ENCODE results near the gene DNAJB11. TPM values are rescaled to one million over a fixed set of nuclear protein-coding genes. Genes with fewer than 3 reads are reported as not detected.
A peak's percentile ranks its signal among the peaks of the same experiment; 100 is the strongest.
"Not testable (repeated sequence)": the region's sequence is repeated elsewhere in the genome, so short reads cannot be mapped to it uniquely, and the experiment has no call there.

DNAJB11 gene
- total RNA-seq, 1 donor from 2014 or later, result 35.3 TPM

GRCh38 chr3:186551387-186551786 lies 19.1 kb upstream of the DNAJB11 start:
- ATAC-seq (no peak), DNase-seq (ENCODE audit: low spot score) (no peak)

- DNase-seq (ENCODE audit: low spot score) (no peak), ATAC-seq (no peak)
Measured at GRCh38 chr3:186552408-186553031, 18.0 kb upstream of the DNAJB11 start.

GRCh38 chr3:186564586-186564985 lies 5.9 kb upstream of the DNAJB11 start:
- ATAC-seq (no peak), DNase-seq (ENCODE audit: low spot score) (no peak)

GRCh38 chr3:186566772-186567071 lies 3.8 kb upstream of the DNAJB11 start:
- DNase-seq (ENCODE audit: low spot score) (no peak), ATAC-seq (peak; percentile 32)

- peak; percentile 97 for DNase-seq (ENCODE audit: low spot score)
- ATAC-seq, result peak; percentile 82
Measured at GRCh38 chr3:186567072-186567921, 3.2 kb upstream of the DNAJB11 start, which contains the start of gene TBCCD1. Gene TBCCD1, minus strand, starts transcription at chr3:186567339. Its CDS starts 3,010 bp downstream, at chr3:186564329.

GRCh38 chr3:186569361-186569760 lies 1.2 kb upstream of the DNAJB11 start:
- DNase-seq (ENCODE audit: low spot score); ATAC-seq: not testable (repeated sequence)

GRCh38 chr3:186569779-186570095 lies 783 bp upstream of the DNAJB11 start:
- DNase-seq (ENCODE audit: low spot score) (no peak), ATAC-seq (no peak)

- ATAC-seq, result no peak
- DNase-seq (ENCODE audit: low spot score), result no peak
Measured at GRCh38 chr3:186570941-186571643, 572 bp downstream of the DNAJB11 start.

- DNase-seq (ENCODE audit: low spot score) (no peak), ATAC-seq (no peak)
Measured at GRCh38 chr3:186571644-186572013, 1.1 kb downstream of the DNAJB11 start.

- ATAC-seq (no peak), DNase-seq (ENCODE audit: low spot score) (no peak)
Measured at GRCh38 chr3:186577521-186577920, 7.0 kb downstream of the DNAJB11 start.

GRCh38 chr3:186580785-186581184 lies 10.3 kb downstream of the DNAJB11 start:
- ATAC-seq (no peak), DNase-seq (ENCODE audit: low spot score) (no peak)

GRCh38 chr3:186582541-186582940 lies 12.0 kb downstream of the DNAJB11 start:
- DNase-seq (ENCODE audit: low spot score) (no peak), ATAC-seq (no peak)

- no peak for DNase-seq (ENCODE audit: low spot score)
- ATAC-seq, result no peak
Measured at GRCh38 chr3:186583831-186584230, 13.3 kb downstream of the DNAJB11 start.

- not testable (repeated sequence) for ATAC-seq; DNase-seq (ENCODE audit: low spot score)
Measured at GRCh38 chr3:186586245-186586644, 15.7 kb downstream of the DNAJB11 start.

GRCh38 chr3:186587183-186587582 lies 16.7 kb downstream of the DNAJB11 start:
- DNase-seq (ENCODE audit: low spot score) (no peak), ATAC-seq (no peak)

GRCh38 chr3:186588632-186589031 lies 18.1 kb downstream of the DNAJB11 start:
- peak; percentile 18 for ATAC-seq

GRCh38 chr3:186589121-186589520 lies 18.6 kb downstream of the DNAJB11 start:
- DNase-seq (ENCODE audit: low spot score), result no peak
- ATAC-seq, result peak; percentile 74

More at GRCh38 chr3:186588632-186589031, 18.1 kb downstream of the DNAJB11 start:
- no peak for DNase-seq (ENCODE audit: low spot score)

- peak; percentile 16 for ATAC-seq
- DNase-seq (ENCODE audit: low spot score), result no peak
Measured at GRCh38 chr3:186589856-186590579, 19.5 kb downstream of the DNAJB11 start.

GRCh38 chr3:186590580-186591295 lies 20.2 kb downstream of the DNAJB11 start:
- DNase-seq (ENCODE audit: low spot score) (no peak), ATAC-seq (no peak)

- DNase-seq (ENCODE audit: low spot score) (no peak), ATAC-seq (no peak)
Measured at GRCh38 chr3:186592682-186593081, 22.2 kb downstream of the DNAJB11 start.

GRCh38 chr3:186593862-186594261 lies 23.3 kb downstream of the DNAJB11 start:
- DNase-seq (ENCODE audit: low spot score) (no peak), ATAC-seq (peak; percentile 49)
